ENCODE measurements around the gene KCND2.

DNA sequence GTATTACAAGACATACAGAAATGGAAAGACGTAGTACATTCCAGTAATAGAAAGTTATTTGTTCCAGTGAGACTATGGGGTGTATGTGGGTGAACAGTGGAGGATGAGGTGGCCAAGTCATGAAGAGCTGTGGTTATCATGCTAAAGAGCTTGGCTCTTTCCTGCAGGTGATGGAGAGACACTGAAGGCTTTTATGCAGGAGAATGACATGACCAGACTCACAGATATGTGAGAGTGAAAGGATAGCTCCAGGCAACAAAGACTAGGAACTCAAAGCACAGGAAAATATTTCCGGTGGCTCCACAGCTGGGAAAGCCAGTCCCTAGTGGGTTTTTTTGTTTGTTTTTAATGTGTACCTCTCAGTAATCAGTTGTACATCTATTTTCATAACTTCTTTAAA, 451.5 kb downstream of the KCND2 start:
- TF ChIP-seq, protein P1, sequence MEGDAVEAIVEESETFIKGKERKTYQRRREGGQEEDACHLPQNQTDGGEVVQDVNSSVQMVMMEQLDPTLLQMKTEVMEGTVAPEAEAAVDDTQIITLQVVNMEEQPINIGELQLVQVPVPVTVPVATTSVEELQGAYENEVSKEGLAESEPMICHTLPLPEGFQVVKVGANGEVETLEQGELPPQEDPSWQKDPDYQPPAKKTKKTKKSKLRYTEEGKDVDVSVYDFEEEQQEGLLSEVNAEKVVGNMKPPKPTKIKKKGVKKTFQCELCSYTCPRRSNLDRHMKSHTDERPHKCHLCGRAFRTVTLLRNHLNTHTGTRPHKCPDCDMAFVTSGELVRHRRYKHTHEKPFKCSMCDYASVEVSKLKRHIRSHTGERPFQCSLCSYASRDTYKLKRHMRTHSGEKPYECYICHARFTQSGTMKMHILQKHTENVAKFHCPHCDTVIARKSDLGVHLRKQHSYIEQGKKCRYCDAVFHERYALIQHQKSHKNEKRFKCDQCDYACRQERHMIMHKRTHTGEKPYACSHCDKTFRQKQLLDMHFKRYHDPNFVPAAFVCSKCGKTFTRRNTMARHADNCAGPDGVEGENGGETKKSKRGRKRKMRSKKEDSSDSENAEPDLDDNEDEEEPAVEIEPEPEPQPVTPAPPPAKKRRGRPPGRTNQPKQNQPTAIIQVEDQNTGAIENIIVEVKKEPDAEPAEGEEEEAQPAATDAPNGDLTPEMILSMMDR (conservative IDR thresholded peaks at IDR 0.05), result no peak
- TF ChIP-seq ZFX (IDR thresholded peaks at IDR 0.05), result no peak

All from C4-2B (cell line).